ENCODE data around the gene ANKS1A.

The ANKS1A gene

DNA sequence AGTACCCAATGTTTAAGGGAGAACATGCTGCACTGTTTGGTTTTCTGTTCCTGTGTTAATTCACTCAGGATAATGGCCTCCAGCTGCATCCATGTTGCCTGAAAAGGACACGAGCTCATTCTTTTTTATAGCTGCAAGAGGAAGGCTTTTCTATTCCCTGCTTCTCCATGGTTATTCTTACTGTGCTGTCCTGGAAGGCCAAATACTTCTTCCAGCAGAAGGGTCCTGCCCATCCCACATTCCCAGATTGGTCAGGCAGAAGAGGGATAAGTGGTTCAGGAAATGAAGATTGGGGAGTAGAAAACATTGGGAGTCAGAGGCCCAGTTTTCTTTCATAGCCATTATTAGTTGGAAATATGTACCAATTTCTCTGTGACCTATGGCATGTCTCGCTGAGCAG is 129.7 kb downstream of the ANKS1A start:
- no peak overlapping the region for H3K4me3 Mint-ChIP-seq
- H3K27me3 Mint-ChIP-seq (ENCODE audit: low read depth, poor library complexity) = peaks cover 2% of the 10 kb centered on the region
- peaks cover 27% of the 10 kb centered on the region for H3K36me3 Mint-ChIP-seq (ENCODE audit: low read depth)
- no peaks in the 10 kb centered on the region for H3K9me3 Mint-ChIP-seq
- DNase-seq = no peak
- H3K27ac Mint-ChIP-seq = peak overlapping the region; percentile 13
- H3K4me1 Mint-ChIP-seq = peaks cover 58% of the 10 kb centered on the region
- TF ChIP-seq CTCF (IDR thresholded peaks at IDR 0.05) = no peak

- no peak for TF ChIP-seq CTCF (IDR thresholded peaks at IDR 0.05)
- peaks cover 60% of the 10 kb centered on the region for H3K4me1 Mint-ChIP-seq
- H3K27ac Mint-ChIP-seq = peak overlapping the region; percentile 1
- H3K9me3 Mint-ChIP-seq = no peaks in the 10 kb centered on the region
- DNase-seq = no peak
- H3K4me3 Mint-ChIP-seq = no peak overlapping the region
- H3K27me3 Mint-ChIP-seq (ENCODE audit: low read depth, poor library complexity) = peaks cover 2% of the 10 kb centered on the region
- peaks cover 26% of the 10 kb centered on the region for H3K36me3 Mint-ChIP-seq (ENCODE audit: low read depth)
Measured at GRCh38 chr6:35019171-35019570, 130.1 kb downstream of the ANKS1A start.

GRCh38 chr6:35019831-35020230 is 130.8 kb downstream of the ANKS1A start:
- peak overlapping the region; percentile 1 for H3K27ac Mint-ChIP-seq
- H3K36me3 Mint-ChIP-seq (ENCODE audit: low read depth) = peaks cover 22% of the 10 kb centered on the region
- peaks cover 2% of the 10 kb centered on the region for H3K27me3 Mint-ChIP-seq (ENCODE audit: low read depth, poor library complexity)
- H3K4me3 Mint-ChIP-seq = no peak overlapping the region
- no peak for TF ChIP-seq CTCF (IDR thresholded peaks at IDR 0.05)
- H3K9me3 Mint-ChIP-seq = no peaks in the 10 kb centered on the region
- H3K4me1 Mint-ChIP-seq = peaks cover 65% of the 10 kb centered on the region
- no peak for DNase-seq

DNA sequence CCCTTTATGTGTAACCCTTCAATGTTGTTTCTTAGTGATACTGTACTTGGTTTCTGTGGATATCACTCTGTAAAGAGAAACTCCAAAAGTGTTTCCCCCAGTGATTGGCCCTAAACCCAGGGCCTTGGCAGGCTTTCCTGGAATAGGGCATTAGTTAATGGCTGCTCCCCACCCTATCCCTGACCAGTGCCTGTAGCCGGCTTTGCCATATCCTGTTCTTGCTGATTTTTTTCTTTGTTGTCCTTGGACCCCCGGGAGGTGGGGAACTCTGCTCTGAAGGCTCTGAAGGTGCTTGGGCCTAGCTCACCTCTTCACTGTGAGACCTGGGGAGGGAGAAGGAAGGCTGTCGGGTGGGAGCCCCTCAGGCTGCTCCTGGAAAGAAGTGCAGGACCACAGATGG is 131.9 kb downstream of the ANKS1A start:
- H3K4me1 Mint-ChIP-seq = peaks cover 63% of the 10 kb centered on the region
- no peak overlapping the region for H3K27ac Mint-ChIP-seq
- DNase-seq = no peak
- peaks cover 2% of the 10 kb centered on the region for H3K27me3 Mint-ChIP-seq (ENCODE audit: low read depth, poor library complexity)
- H3K9me3 Mint-ChIP-seq = no peaks in the 10 kb centered on the region
- peaks cover 22% of the 10 kb centered on the region for H3K36me3 Mint-ChIP-seq (ENCODE audit: low read depth)
- TF ChIP-seq CTCF (IDR thresholded peaks at IDR 0.05) = no peak
- H3K4me3 Mint-ChIP-seq = no peak overlapping the region

GRCh38 chr6:35023091-35024000 is 134.3 kb downstream of the ANKS1A start:
- peaks cover 2% of the 10 kb centered on the region for H3K27me3 Mint-ChIP-seq (ENCODE audit: low read depth, poor library complexity)
- no peak overlapping the region for H3K4me3 Mint-ChIP-seq
- DNase-seq = no peak
- no peaks in the 10 kb centered on the region for H3K9me3 Mint-ChIP-seq
- peaks cover 24% of the 10 kb centered on the region for H3K36me3 Mint-ChIP-seq (ENCODE audit: low read depth)
- TF ChIP-seq CTCF (IDR thresholded peaks at IDR 0.05) = no peak
- H3K27ac Mint-ChIP-seq = no peak overlapping the region
- H3K4me1 Mint-ChIP-seq = peaks cover 39% of the 10 kb centered on the region
